IMR-90 (cell line): ENCODE data around the gene LBP. TPM values are rescaled to one million over a fixed set of nuclear protein-coding genes. Genes with fewer than 3 reads are reported as not detected.

Experiments
- ATAC-seq: fragments of 200-7000 bp; cut with Tn5 transposase; 2 replicates; pipeline ENCODE4 v1.9.1; 2020; ENCODE audit warnings: low read depth, mild to moderate bottlenecking, moderate library complexity
- BruUV-seq: library from RNA; stranded (reverse); fragments of 400-500 nt; replicated peaks from 2 replicates; lab custom pipeline; 2021; lab: Mats Ljungman, UMichigan
- CTCF ChIA-PET: fragments of 300-600 bp; formaldehyde crosslinking; extraction: SDS; loops from one replicate; lab custom pipeline; 2021; ENCODE audit warnings: antibody characterized with exemption; lab: Yijun Ruan, JAX
- POLR2A ChIA-PET: fragments of 300-600 bp; sonication (Branson Sonifier 250); formaldehyde crosslinking; loops from one replicate; lab custom pipeline; 2022; ENCODE audit warnings: antibody characterized with exemption; ENCODE audit not compliant: unreplicated experiment; lab: Charles Lee
- DNase-seq: peaks from one replicate; pipeline ENCODE4 v3.0.0; 2013
- H2AFZ ChIP-seq: replicated peaks from 2 replicates; pipeline ENCODE3; 2013; ENCODE audit warnings: low read length, mild to moderate bottlenecking; ENCODE audit not compliant: poor library complexity
- H2AK5ac ChIP-seq: 2 replicates; pipeline ENCODE4 v1.6.1; 2013; ENCODE audit warnings: low read depth, low read length, inconsistent platforms
- H2AK9ac ChIP-seq: replicated peaks from 2 replicates; pipeline ENCODE3; 2013; ENCODE audit warnings: mild to moderate bottlenecking, low read depth, low read length, moderate library complexity; ENCODE audit not compliant: poor library complexity
- H2BK120ac ChIP-seq: 2 replicates; pipeline ENCODE4 v1.6.1; 2013; ENCODE audit warnings: low read depth, low read length, inconsistent platforms
- H2BK15ac ChIP-seq: 3 replicates; pipeline ENCODE4 v1.6.1; 2013; ENCODE audit warnings: low read depth, low read length, inconsistent platforms
- H2BK20ac ChIP-seq: 2 replicates; pipeline ENCODE4 v1.6.1; 2013; ENCODE audit warnings: low read depth, mild to moderate bottlenecking, inconsistent platforms, low read length, moderate library complexity
- H2BK5ac ChIP-seq: 2 replicates; pipeline ENCODE4 v1.6.1; 2013; ENCODE audit warnings: mild to moderate bottlenecking, low read depth, low read length, inconsistent platforms; ENCODE audit not compliant: poor library complexity, severe bottlenecking
- H3K14ac ChIP-seq: replicated peaks from 2 replicates; pipeline ENCODE4 v1.6.1; 2013; ENCODE audit warnings: low read depth, low read length, inconsistent platforms
- H3K18ac ChIP-seq: 2 replicates; pipeline ENCODE4 v1.6.1; 2013; ENCODE audit warnings: low read depth, low read length, control low read depth
- H3K23ac ChIP-seq: 2 replicates; pipeline ENCODE4 v1.6.1; 2013; ENCODE audit warnings: low read depth, low read length, inconsistent platforms
- H3K27ac ChIP-seq: 2 replicates; pipeline ENCODE4 v1.5.1; 2013; ENCODE audit warnings: mild to moderate bottlenecking, control low read depth, low read length; ENCODE audit not compliant: insufficient read depth
- H3K27me3 ChIP-seq: 2 replicates; pipeline ENCODE4 v1.6.1; 2013; ENCODE audit warnings: low read length; ENCODE audit not compliant: control insufficient read depth, insufficient read depth
- H3K36me3 ChIP-seq: 2 replicates; pipeline ENCODE4 v1.6.1; 2013; ENCODE audit warnings: low read length, mixed read lengths; ENCODE audit not compliant: control insufficient read depth, insufficient read depth
- H3K4ac ChIP-seq: 2 replicates; pipeline ENCODE4 v1.6.1; 2013; ENCODE audit warnings: low read depth, low read length, inconsistent platforms
- H3K4me1 ChIP-seq: 2 replicates; pipeline ENCODE4 v1.6.1; 2013; ENCODE audit warnings: low read length, mixed read lengths; ENCODE audit not compliant: control insufficient read depth, insufficient read depth
- H3K4me2 ChIP-seq: 2 replicates; pipeline ENCODE4 v1.6.1; 2013; ENCODE audit warnings: low read depth, mild to moderate bottlenecking, control low read depth, low read length, moderate library complexity
- H3K4me3 ChIP-seq: 2 replicates; pipeline ENCODE4 v1.5.1; 2013; ENCODE audit warnings: low read depth, mild to moderate bottlenecking, control low read depth, low read length, moderate library complexity; ENCODE audit not compliant: insufficient read depth
- H3K56ac ChIP-seq: 2 replicates; pipeline ENCODE4 v1.6.1; 2013; ENCODE audit warnings: low read length, inconsistent platforms; ENCODE audit not compliant: insufficient read depth; ENCODE audit errors: extremely low read depth
- H3K79me1 ChIP-seq, 2 experiments: 2 replicates each; pipeline ENCODE4 v1.6.1; 2013; ENCODE audit warnings: low read length in 2 of 2, inconsistent platforms in 1 of 2, low read depth in 1 of 2
- H3K9ac ChIP-seq: 2 replicates; pipeline ENCODE4 v1.6.1; 2013; ENCODE audit warnings: low read depth, low read length, control low read depth
- H3K9me1 ChIP-seq: 2 replicates; pipeline ENCODE4 v1.6.1; 2013; ENCODE audit warnings: low read length, inconsistent platforms; ENCODE audit not compliant: insufficient read depth
- H3K9me3 ChIP-seq: 2 replicates; pipeline ENCODE4 v1.6.1; 2013; ENCODE audit warnings: low read length; ENCODE audit not compliant: control insufficient read depth, insufficient read depth
- H4K20me1 ChIP-seq: 2 replicates; pipeline ENCODE4 v1.6.1; 2013; ENCODE audit warnings: low read length, inconsistent platforms; ENCODE audit not compliant: insufficient read depth
- H4K5ac ChIP-seq: 2 replicates; pipeline ENCODE4 v1.6.1; 2013; ENCODE audit warnings: mild to moderate bottlenecking, low read depth, low read length, control low read depth
- H4K8ac ChIP-seq, 2 experiments: 2 replicates each; pipeline ENCODE4 v1.6.1; 2013; ENCODE audit warnings: low read depth in 2 of 2, low read length in 2 of 2, control low read depth in 1 of 2, inconsistent platforms in 1 of 2
- H4K91ac ChIP-seq: 2 replicates; pipeline ENCODE4 v1.6.1; 2013; ENCODE audit warnings: low read depth, low read length, inconsistent platforms; ENCODE audit not compliant: insufficient read depth
- CEBPB ChIP-seq: IDR thresholded peaks from 2 replicates; pipeline ENCODE4 v1.6.1; 2012; ENCODE audit warnings: low read depth, low read length, improper control_type of control experiment
- CHD1 ChIP-seq: IDR thresholded peaks from 2 replicates; pipeline ENCODE4 v1.6.1; 2012; ENCODE audit warnings: low read depth, low read length, improper control_type of control experiment
- FOS ChIP-seq: fragments of 150-350 bp; IDR thresholded peaks from 2 replicates; pipeline ENCODE4 v1.6.1; 2016; ENCODE audit warnings: low read depth, low read length
- MAZ ChIP-seq: IDR thresholded peaks from 2 replicates; pipeline ENCODE4 v1.6.1; 2012; ENCODE audit warnings: low read depth, mild to moderate bottlenecking, low read length, improper control_type of control experiment, moderate library complexity, borderline replicate concordance
- MXI1 ChIP-seq: IDR thresholded peaks from 2 replicates; pipeline ENCODE4 v1.6.1; 2012; ENCODE audit warnings: low read depth, mild to moderate bottlenecking, low read length, moderate library complexity, borderline replicate concordance
- NFE2L2 ChIP-seq: fragments of 150-350 bp; IDR thresholded peaks from 2 replicates; pipeline ENCODE4 v1.6.1; 2016; ENCODE audit warnings: low read depth, mild to moderate bottlenecking, low read length
- POLR2A ChIP-seq: IDR thresholded peaks from 2 replicates; pipeline ENCODE4 v1.6.1; 2012; ENCODE audit warnings: mild to moderate bottlenecking, low read depth, low read length
- RAD21 ChIP-seq: IDR thresholded peaks from 2 replicates; pipeline ENCODE4 v1.6.1; 2012; ENCODE audit warnings: low read length, improper control_type of control experiment
- RCOR1 ChIP-seq: IDR thresholded peaks from 2 replicates; pipeline ENCODE4 v1.6.1; 2012; ENCODE audit warnings: mild to moderate bottlenecking, low read length, improper control_type of control experiment; ENCODE audit not compliant: insufficient replicate concordance
- RFX5 ChIP-seq: IDR thresholded peaks from 2 replicates; pipeline ENCODE4 v1.8.0; 2012; ENCODE audit warnings: low read depth, mild to moderate bottlenecking, low read length, moderate library complexity
- SMC3 ChIP-seq: fragments of 150-350 bp; IDR thresholded peaks from 2 replicates; pipeline ENCODE4 v1.6.1; 2016; ENCODE audit warnings: low read depth, mild to moderate bottlenecking, antibody characterized with exemption, low read length, moderate library complexity
- WGBS, 2 experiments: methylation state at CpG; one replicate each; pipeline versions ENCODE4 v1.1.5 to v1.1.7; 2013; ENCODE audit warnings: missing lambda C conversion rate in 2 of 2; ENCODE audit not compliant: insufficient read length in 1 of 2; ENCODE audit errors: extremely low coverage in 2 of 2; 5-methylcytosine and 5-hydroxymethylcytosine counted together
- dilution Hi-C: fragments of 300-500 bp; cut with HindIII; formaldehyde crosslinking; loops from one replicate; pipeline ENCODE4 v1.14.3; 2018; ENCODE audit warnings: low sequenced_read_pairs; ENCODE audit not compliant: unreplicated experiment
- in situ Hi-C: fragments of 300-500 bp; cut with MboI; formaldehyde crosslinking; loops from 3 replicates; pipeline ENCODE4 v1.14.3; 2019; ENCODE audit warnings: low sequenced_read_pairs, inconsistent platforms, mixed read lengths
- intact Hi-C: fragments of 100-400 bp; cut with micrococcal nuclease; formaldehyde crosslinking; loops from 2 replicates; pipeline ENCODE4 v1.10.0; 2022
- polyA plus RNA-seq, 3 experiments: library from polyadenylated mRNA; depleted of rRNA; stranded (reverse); fragments of >200 nt; gene quantifications; 2 replicates each; pipeline ENCODE4 v1.2.3, GENCODE V29; 2012; ENCODE audit warnings: low replicate concordance in 1 of 3
- total RNA-seq: library from RNA; depleted of rRNA; stranded (reverse); fragments of >200 nt; gene quantifications from 2 replicates; pipeline ENCODE4 v1.2.3, GENCODE V29; 2012
- TF ChIP-seq, protein P1 (sequence below): fragments of 150-350 bp; IDR thresholded peaks from 2 replicates; pipeline ENCODE4 v1.6.1; 2017; ENCODE audit warnings: mild to moderate bottlenecking, antibody characterized with exemption, low read length, low read depth
- TF ChIP-seq, protein P2 (sequence below): conservative IDR thresholded peaks from 2 replicates; pipeline ENCODE4 v1.5.1; 2012; ENCODE audit warnings: mild to moderate bottlenecking, low read depth, low read length, improper control_type of control experiment
- TF ChIP-seq, protein P3 (sequence below): fragments of 150-350 bp; IDR thresholded peaks from 2 replicates; pipeline ENCODE4 v1.6.1; 2016; ENCODE audit warnings: low read depth, mild to moderate bottlenecking, low read length, moderate library complexity, borderline replicate concordance

LBP gene
- total and polyA plus RNA-seq, 2 of the 4 experiments (the other 2 are of a cell fraction): not detected

DNA sequence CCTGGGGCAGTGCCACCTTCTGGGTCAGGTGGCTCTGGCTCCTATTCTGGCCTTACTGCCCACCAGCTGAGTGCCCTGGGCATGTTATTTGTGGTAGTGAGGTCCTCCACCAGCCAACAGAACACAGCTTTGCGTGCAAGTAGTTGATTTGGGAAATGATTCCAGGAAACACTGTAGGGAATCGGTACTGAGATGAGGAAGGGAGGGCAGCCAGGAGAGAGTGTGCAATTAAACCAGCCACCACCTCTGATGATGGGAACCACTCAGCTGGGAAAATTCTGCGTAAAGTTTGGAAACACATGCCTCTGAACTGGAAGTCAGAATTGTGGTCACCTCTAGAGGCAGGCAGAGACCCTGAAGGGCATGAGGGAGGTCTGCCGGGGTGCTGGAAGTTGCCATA is 459 bp downstream of the LBP start:
- in situ Hi-C loops (no loop called here), intact Hi-C loops (no loop called here), dilution Hi-C loops (no loop called here)
- Histone ChIP-seq H2BK20ac (no peak overlapping the region), H3K27me3 (peaks cover 18% of the 10 kb centered on the region), H4K91ac (no peak overlapping the region), H4K8ac (no peak overlapping the region), H3K56ac (no peak overlapping the region), H3K4me3 (no peak overlapping the region), H2BK120ac (no peak overlapping the region), H3K4ac (no peak overlapping the region), H3K14ac (no peak overlapping the region), H3K79me1 (no peaks in the 10 kb centered on the region), H4K20me1 (no peaks in the 10 kb centered on the region), H3K9ac (no peak overlapping the region), H3K9me1 (peaks cover 5% of the 10 kb centered on the region; the same call in 1 of the 2 replicates), H3K23ac (no peak overlapping the region), H2AFZ (no peak overlapping the region), H4K5ac (no peak overlapping the region), H2BK15ac (no peak overlapping the region), H2BK5ac (no peak overlapping the region), H3K4me2 (no peak overlapping the region), H3K9me3 (no peaks in the 10 kb centered on the region), H3K36me3 (no peaks in the 10 kb centered on the region), H3K18ac (no peak overlapping the region), H3K4me1 (peaks cover 4% of the 10 kb centered on the region; the same call in 1 of the 2 replicates), H3K27ac (no peak overlapping the region), H2AK9ac (peak overlapping the region; percentile 19), H2AK5ac (no peak overlapping the region)
- CTCF ChIA-PET: interaction anchor here (1.1 kb wide), 1 partner anchor 10 kb away, joined by 3 read pairs; no protein-coding TSS in a partner anchor
- POLR2A ChIA-PET: no interaction called here
- no peak for ATAC-seq
- 80% methylated on average over 2 of the region's 4 CpGs; no CpG with 5 or more reads in 1 of the 2 experiments for WGBS, 2 experiments
- BruUV-seq: no TSS peak
- TF ChIP-seq CHD1: no peak
- TF ChIP-seq RCOR1: no peak
- TF ChIP-seq RFX5: no peak
- TF ChIP-seq MXI1: no peak
- no peak for TF ChIP-seq FOS
- no peak for TF ChIP-seq CEBPB
- TF ChIP-seq, protein P1, sequence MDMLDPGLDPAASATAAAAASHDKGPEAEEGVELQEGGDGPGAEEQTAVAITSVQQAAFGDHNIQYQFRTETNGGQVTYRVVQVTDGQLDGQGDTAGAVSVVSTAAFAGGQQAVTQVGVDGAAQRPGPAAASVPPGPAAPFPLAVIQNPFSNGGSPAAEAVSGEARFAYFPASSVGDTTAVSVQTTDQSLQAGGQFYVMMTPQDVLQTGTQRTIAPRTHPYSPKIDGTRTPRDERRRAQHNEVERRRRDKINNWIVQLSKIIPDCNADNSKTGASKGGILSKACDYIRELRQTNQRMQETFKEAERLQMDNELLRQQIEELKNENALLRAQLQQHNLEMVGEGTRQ: no peak
- no peak for TF ChIP-seq SMC3
- TF ChIP-seq RAD21: no peak
- no peak for TF ChIP-seq NFE2L2
- TF ChIP-seq, protein P2, sequence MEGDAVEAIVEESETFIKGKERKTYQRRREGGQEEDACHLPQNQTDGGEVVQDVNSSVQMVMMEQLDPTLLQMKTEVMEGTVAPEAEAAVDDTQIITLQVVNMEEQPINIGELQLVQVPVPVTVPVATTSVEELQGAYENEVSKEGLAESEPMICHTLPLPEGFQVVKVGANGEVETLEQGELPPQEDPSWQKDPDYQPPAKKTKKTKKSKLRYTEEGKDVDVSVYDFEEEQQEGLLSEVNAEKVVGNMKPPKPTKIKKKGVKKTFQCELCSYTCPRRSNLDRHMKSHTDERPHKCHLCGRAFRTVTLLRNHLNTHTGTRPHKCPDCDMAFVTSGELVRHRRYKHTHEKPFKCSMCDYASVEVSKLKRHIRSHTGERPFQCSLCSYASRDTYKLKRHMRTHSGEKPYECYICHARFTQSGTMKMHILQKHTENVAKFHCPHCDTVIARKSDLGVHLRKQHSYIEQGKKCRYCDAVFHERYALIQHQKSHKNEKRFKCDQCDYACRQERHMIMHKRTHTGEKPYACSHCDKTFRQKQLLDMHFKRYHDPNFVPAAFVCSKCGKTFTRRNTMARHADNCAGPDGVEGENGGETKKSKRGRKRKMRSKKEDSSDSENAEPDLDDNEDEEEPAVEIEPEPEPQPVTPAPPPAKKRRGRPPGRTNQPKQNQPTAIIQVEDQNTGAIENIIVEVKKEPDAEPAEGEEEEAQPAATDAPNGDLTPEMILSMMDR: no peak
- TF ChIP-seq MAZ: no peak
- TF ChIP-seq POLR2A: no peak
- TF ChIP-seq, protein P3, sequence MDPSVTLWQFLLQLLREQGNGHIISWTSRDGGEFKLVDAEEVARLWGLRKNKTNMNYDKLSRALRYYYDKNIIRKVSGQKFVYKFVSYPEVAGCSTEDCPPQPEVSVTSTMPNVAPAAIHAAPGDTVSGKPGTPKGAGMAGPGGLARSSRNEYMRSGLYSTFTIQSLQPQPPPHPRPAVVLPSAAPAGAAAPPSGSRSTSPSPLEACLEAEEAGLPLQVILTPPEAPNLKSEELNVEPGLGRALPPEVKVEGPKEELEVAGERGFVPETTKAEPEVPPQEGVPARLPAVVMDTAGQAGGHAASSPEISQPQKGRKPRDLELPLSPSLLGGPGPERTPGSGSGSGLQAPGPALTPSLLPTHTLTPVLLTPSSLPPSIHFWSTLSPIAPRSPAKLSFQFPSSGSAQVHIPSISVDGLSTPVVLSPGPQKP: no peak
- DNase-seq: no peak
